K562 (cell line): Measurements from ENCODE around the gene ZNF552. TPM values are rescaled to one million over a fixed set of nuclear protein-coding genes. Genes with fewer than 3 reads are reported as not detected.

Experiments
- ATAC-seq: fragments of 200-7000 bp; cut with Tn5 transposase; 3 replicates; pipeline ENCODE4 v1.9.1; 2020; ENCODE audit warnings: moderate library complexity
- BruUV-seq: library from RNA; stranded (reverse); fragments of 400-500 nt; replicated peaks from 2 replicates; lab custom pipeline; 2021; lab: Mats Ljungman, UMichigan
- CTCF ChIA-PET: fragments of 300-600 bp; formaldehyde crosslinking; extraction: SDS; loops from one replicate; lab custom pipeline; 2021; ENCODE audit warnings: low intra/inter-chr PET ratio; lab: Yijun Ruan, JAX
- POLR2A ChIA-PET: fragments of 300-600, 350-650 bp; sonication (Branson Sonifier 250); formaldehyde crosslinking; extraction: SDS; loops from one replicate; lab custom pipeline; 2021; ENCODE audit warnings: antibody characterized with exemption, inconsistent platforms; lab: Yijun Ruan, JAX
- DNase-seq, 4 experiments: peaks; one replicate each; pipeline versions ENCODE4 v3.0.0 to v3.0.0-alpha.2; 2011 to 2018; ENCODE audit warnings: low spot score in 3 of 4, mixed read lengths in 3 of 4; ENCODE audit errors: extremely low read depth in 1 of 4
- FAIRE-seq: peaks from 2 replicates; lab custom pipeline; 2011; peaks lifted over from hg19 to GRCh38; lab: Jason Lieb, UNC
- H2AFZ ChIP-seq: 2 replicates; pipeline ENCODE4 v1.6.0; 2011; ENCODE audit warnings: low read depth, low read length, control low read depth, inconsistent platforms
- H3K27ac ChIP-seq: fragments of 200-600 bp; 3 replicates; pipeline ENCODE4 v1.8.0; 2011; ENCODE audit warnings: low read depth, mild to moderate bottlenecking, control low read depth, inconsistent platforms, low read length, moderate library complexity, mixed read lengths; ENCODE audit errors: extremely low read depth
- H3K27me3 ChIP-seq, 2 experiments: fragments of 300-600 bp in 1 of 2; 2 replicates in 1 of 2; 3 replicates in 1 of 2; pipeline versions ENCODE4 v1.6.0 to v1.8.0; 2011; ENCODE audit warnings: inconsistent platforms in 2 of 2, low read length in 2 of 2, mild to moderate bottlenecking in 1 of 2, mixed read lengths in 1 of 2, moderate library complexity in 1 of 2; ENCODE audit not compliant: control insufficient read depth in 2 of 2, insufficient read depth in 2 of 2
- H3K36me3 ChIP-seq: fragments of 300-600 bp; 3 replicates; pipeline ENCODE4 v1.8.0; 2011; ENCODE audit warnings: mild to moderate bottlenecking, low read length, inconsistent platforms; ENCODE audit not compliant: control insufficient read depth, insufficient read depth
- H3K4me1 ChIP-seq, 2 experiments: fragments of 200-600 bp in 1 of 2; replicated peaks in 1 of 2; 2 replicates in 1 of 2; 3 replicates in 1 of 2; pipeline versions ENCODE4 v1.5.1 to v1.8.0; 2011; ENCODE audit warnings: inconsistent platforms in 2 of 2, low read length in 2 of 2, mild to moderate bottlenecking in 1 of 2, mixed read lengths in 1 of 2, moderate library complexity in 1 of 2; ENCODE audit not compliant: control insufficient read depth in 2 of 2, insufficient read depth in 2 of 2
- H3K4me2 ChIP-seq: 2 replicates; pipeline ENCODE4 v1.6.1; 2011; ENCODE audit warnings: low read length, control low read depth, inconsistent platforms, mixed read lengths; ENCODE audit not compliant: insufficient read depth
- H3K4me3 ChIP-seq: fragments of 200-600 bp; sonication (generic), shearing (Covaris generic); 2 replicates; pipeline ENCODE4 v1.5.1; 2016; ENCODE audit warnings: control low read depth, inconsistent platforms
- H3K79me2 ChIP-seq: fragments of 200-600 bp; 3 replicates; pipeline ENCODE4 v1.8.0; 2011; ENCODE audit warnings: low read length, inconsistent platforms; ENCODE audit not compliant: control insufficient read depth, insufficient read depth
- H3K9ac ChIP-seq, 2 experiments: 2 replicates each; pipeline versions ENCODE4 v1.6.0 to v1.6.1; 2011; ENCODE audit warnings: low read depth in 2 of 2, low read length in 2 of 2, control low read depth in 1 of 2, inconsistent platforms in 1 of 2, mild to moderate bottlenecking in 1 of 2, mixed read lengths in 1 of 2; ENCODE audit not compliant: insufficient read depth in 1 of 2
- H3K9me1 ChIP-seq: one replicate; pipeline ENCODE4 v1.6.0; 2011; ENCODE audit warnings: inconsistent platforms, mild to moderate bottlenecking, low read length, moderate library complexity; ENCODE audit not compliant: control insufficient read depth, insufficient read depth
- H3K9me3 ChIP-seq: replicated peaks from 2 replicates; pipeline ENCODE4 v1.5.1; 2011; ENCODE audit warnings: low read depth, low read length, inconsistent platforms; ENCODE audit not compliant: control insufficient read depth, insufficient read depth
- H4K20me1 ChIP-seq: replicated peaks from 2 replicates; pipeline ENCODE4 v1.6.1; 2011; ENCODE audit warnings: low read length, inconsistent platforms, mixed read lengths; ENCODE audit not compliant: control insufficient read depth, insufficient read depth
- CTCFL ChIP-seq: IDR thresholded peaks from 2 replicates; pipeline ENCODE4 v1.6.1; 2011; ENCODE audit warnings: borderline replicate concordance, low read depth, mild to moderate bottlenecking, moderate library complexity, low read length; ENCODE audit not compliant: insufficient read depth, poor library complexity, severe bottlenecking
- FOXA3 ChIP-seq, 2 experiments: fragments of 450-650 bp in 1 of 2; sonication (generic) in 1 of 2; formaldehyde crosslinking; IDR thresholded peaks in 1 of 2; conservative IDR thresholded peaks in 1 of 2; 2 replicates each; pipeline versions ENCODE4 v1.4.0 to v1.8.0; 2020 to 2022; ENCODE audit warnings: mild to moderate bottlenecking in 2 of 2, missing genetic modification reagents in 1 of 2
- WGBS: fragments of 100-300 bp; shearing (Covaris generic); methylation state at CpG from one replicate; pipeline ENCODE4 v1.1.6; 2016; ENCODE audit warnings: low coverage, mixed read lengths; ENCODE audit not compliant: insufficient coverage; ENCODE audit errors: missing lambda C conversion rate; 5-methylcytosine and 5-hydroxymethylcytosine counted together
- in situ Hi-C: fragments of 300-500 bp; cut with MboI; formaldehyde crosslinking; loops from 4 replicates; pipeline ENCODE4 v1.15.0; 2018; ENCODE audit warnings: inconsistent platforms, mixed read lengths
- intact Hi-C: fragments of 100-400 bp; cut with micrococcal nuclease; formaldehyde crosslinking; loops from 2 replicates; pipeline ENCODE4 v1.14.2; 2022
- polyA plus RNA-seq, 8 experiments: library from polyadenylated mRNA; depleted of rRNA in 4 of 8; stranded (reverse) in 5 of 8; unstranded in 3 of 8; fragments of >200 nt; fragmentation: Nextera tagmentation in 2 of 8; fragmentation: Illumina TruSeq in 1 of 8; extraction: Ambion mirVana in 2 of 8; extraction: Trizol in 1 of 8; gene quantifications; 2 replicates each; pipeline versions ENCODE4 v1.2.1 to v1.2.3, GENCODE V29; 2011 to 2014; ENCODE audit warnings: inconsistent platforms in 1 of 8, missing spikeins in 1 of 8
- total RNA-seq, 7 experiments: library from RNA; depleted of rRNA in 6 of 7; stranded (reverse); fragments of >200 nt in 6 of 7; fragmentation: Illumina TruSeq in 2 of 7; extraction: Trizol in 2 of 7; gene quantifications; 2 replicates each; pipeline versions ENCODE4 v1.2.1 to v1.2.3, GENCODE V29; 2011 to 2021; ENCODE audit warnings: low replicate concordance in 1 of 7
- TF ChIP-seq, protein P1 (sequence below): IDR thresholded peaks from 2 replicates; pipeline ENCODE4 v1.6.1; 2016; ENCODE audit warnings: missing genetic modification characterization, missing compliant biosample characterization

The ZNF552 gene
- total and polyA plus RNA-seq, 9 of the 15 experiments (the other 6 are each of a cell fraction or from before 2014, with no cell fraction given), result 4.4 to 12.4 (median 8.5) TPM

GRCh38 chr19:57803265-57803593 is 11.5 kb downstream of the ZNF552 start:
- 92% methylated on average over 1 of the region's 6 CpGs for WGBS
- Histone ChIP-seq H4K20me1 (no peaks in the 10 kb centered on the region), H3K9me1 (no peaks in the 10 kb centered on the region), H2AFZ (no peak overlapping the region), H3K4me3 (no peak overlapping the region), H3K4me2 (no peak overlapping the region), H3K79me2 (no peaks in the 10 kb centered on the region; the same call in 2 of the 3 replicates), H3K36me3 (peaks cover 22% of the 10 kb centered on the region; the same call in 2 of the 3 replicates), H3K27ac (no peak overlapping the region), H3K9ac (no peak overlapping the region), H3K27me3 (no peaks in the 10 kb centered on the region), H3K4me1 (peaks cover 2 to 5% of the 10 kb centered on the region in 2 experiments; a peak in 4 of 5 replicates), H3K9me3 (no peaks in the 10 kb centered on the region)
- TF ChIP-seq FOXA3 (CRISPR knock-in tag; conservative IDR thresholded peaks at IDR 0.05 in 1 of 2, IDR thresholded peaks at IDR 0.05 in 1 of 2), result no peak
- TF ChIP-seq, protein P1, sequence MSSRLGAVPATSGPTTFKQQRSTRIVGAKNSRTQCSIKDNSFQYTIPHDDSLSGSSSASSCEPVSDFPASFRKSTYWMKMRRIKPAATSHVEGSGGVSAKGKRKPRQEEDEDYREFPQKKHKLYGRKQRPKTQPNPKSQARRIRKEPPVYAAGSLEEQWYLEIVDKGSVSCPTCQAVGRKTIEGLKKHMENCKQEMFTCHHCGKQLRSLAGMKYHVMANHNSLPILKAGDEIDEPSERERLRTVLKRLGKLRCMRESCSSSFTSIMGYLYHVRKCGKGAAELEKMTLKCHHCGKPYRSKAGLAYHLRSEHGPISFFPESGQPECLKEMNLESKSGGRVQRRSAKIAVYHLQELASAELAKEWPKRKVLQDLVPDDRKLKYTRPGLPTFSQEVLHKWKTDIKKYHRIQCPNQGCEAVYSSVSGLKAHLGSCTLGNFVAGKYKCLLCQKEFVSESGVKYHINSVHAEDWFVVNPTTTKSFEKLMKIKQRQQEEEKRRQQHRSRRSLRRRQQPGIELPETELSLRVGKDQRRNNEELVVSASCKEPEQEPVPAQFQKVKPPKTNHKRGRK (tag), result peak; percentile 50; the same call in 1 of the 2 replicates
- no TSS peak for BruUV-seq
- CTCF ChIA-PET, result no interaction called here
- intact Hi-C loops, result no loop called here
- ATAC-seq (no peak), DNase-seq (no peak), FAIRE-seq (no peak)
- in situ Hi-C loops, result no loop called here
- POLR2A ChIA-PET, result no interaction called here

- Histone ChIP-seq H4K20me1 (no peaks in the 10 kb centered on the region), H2AFZ (no peak overlapping the region), H3K27ac (no peak overlapping the region), H3K9me3 (no peaks in the 10 kb centered on the region), H3K79me2 (no peaks in the 10 kb centered on the region; the same call in 2 of the 3 replicates), H3K36me3 (peaks cover 14% of the 10 kb centered on the region; the same call in 2 of the 3 replicates)
- 92% methylated on average over 4 of the region's 4 CpGs for WGBS
- no peak for DNase-seq
- in situ Hi-C loops, result no loop called here
- BruUV-seq, result no TSS peak
- POLR2A ChIA-PET, result interaction anchor here (0.5 to 1.2 kb wide), 2 partner anchors 31 to 48 kb away, joined by 4 to 5 read pairs; no protein-coding TSS in a partner anchor
- TF ChIP-seq CTCFL, result peak; percentile 13
- TF ChIP-seq, protein P1 (tag), result no peak
- TF ChIP-seq, all 486 proteins: peak for 1
- H3K9ac ChIP-seq, result no peak overlapping the region
- no peak for FAIRE-seq
- no peak overlapping the region for H3K4me3 ChIP-seq
- intact Hi-C loops, result no loop called here
- peaks cover 2 to 5% of the 10 kb centered on the region in 2 experiments; a peak in 4 of 5 replicates for H3K4me1 ChIP-seq
- ATAC-seq, result peak; percentile 64
- no peak overlapping the region for H3K4me2 ChIP-seq
- no peaks in the 10 kb centered on the region for H3K27me3 ChIP-seq
- CTCF ChIA-PET, result no interaction called here
- no peaks in the 10 kb centered on the region for H3K9me1 ChIP-seq
These were observed 12.4 kb downstream of the ZNF552 start for GRCh38 chr19:57802269-57802668.
